GM06990 (cell line): Measurements from ENCODE around the gene EDA.

ENCODE experiments used
- DNase-seq: peaks from one replicate; pipeline ENCODE4 v3.0.0-alpha.2; 2011; ENCODE audit not compliant: insufficient read length; ENCODE audit errors: extremely low read depth
- H3K27me3 ChIP-seq: replicated peaks from 2 replicates; pipeline ENCODE4 v1.6.0; 2011; ENCODE audit warnings: low read length; ENCODE audit not compliant: control insufficient read depth, insufficient read depth
- H3K36me3 ChIP-seq: 2 replicates; pipeline ENCODE4 v1.5.1; 2011; ENCODE audit warnings: low read length; ENCODE audit not compliant: control insufficient read depth, insufficient read depth
- H3K4me3 ChIP-seq: replicated peaks from 2 replicates; pipeline ENCODE4 v1.5.1; 2011; ENCODE audit warnings: low read depth, mild to moderate bottlenecking, control low read depth, low read length
- CTCF ChIP-seq: IDR thresholded peaks from 2 replicates; pipeline ENCODE4 v1.5.1; 2011; ENCODE audit warnings: low read length, control low read depth, mild to moderate bottlenecking, inconsistent platforms; ENCODE audit not compliant: insufficient read depth, poor library complexity, severe bottlenecking

EDA gene

GRCh38 chrX:70079297-70079696 lies 463.4 kb downstream of the EDA start:
- no peak for TF ChIP-seq CTCF
- no peaks in the 10 kb centered on the region for H3K27me3 ChIP-seq

GRCh38 chrX:70079870-70080269 lies 464.0 kb downstream of the EDA start:
- DNase-seq = no peak
- no peaks in the 10 kb centered on the region for H3K36me3 ChIP-seq
- H3K4me3 ChIP-seq = no peak overlapping the region
- no peak for TF ChIP-seq CTCF
- H3K27me3 ChIP-seq = no peaks in the 10 kb centered on the region

More at GRCh38 chrX:70079297-70079696, 463.4 kb downstream of the EDA start:
- Histone ChIP-seq H3K4me3 (no peak overlapping the region), H3K36me3 (no peaks in the 10 kb centered on the region)
- no peak for DNase-seq

GRCh38 chrX:70082723-70083122 lies 466.8 kb downstream of the EDA start:
- Histone ChIP-seq H3K4me3 (no peak overlapping the region), H3K27me3 (no peaks in the 10 kb centered on the region), H3K36me3 (no peaks in the 10 kb centered on the region)
- DNase-seq = no peak
- TF ChIP-seq CTCF = no peak

- Histone ChIP-seq H3K27me3 (no peaks in the 10 kb centered on the region), H3K4me3 (no peak overlapping the region), H3K36me3 (no peaks in the 10 kb centered on the region)
- DNase-seq = no peak
- TF ChIP-seq CTCF = no peak
These were observed 468.8 kb downstream of the EDA start for GRCh38 chrX:70084592-70085240.

GRCh38 chrX:70087857-70088630 lies 472.1 kb downstream of the EDA start:
- no peaks in the 10 kb centered on the region for H3K27me3 ChIP-seq
- DNase-seq = no peak
- no peaks in the 10 kb centered on the region for H3K36me3 ChIP-seq
- TF ChIP-seq CTCF = no peak
- no peak overlapping the region for H3K4me3 ChIP-seq
